ENCODE data around the gene ZBBX.
A peak's percentile ranks its signal among the peaks of the same experiment; 100 is the strongest.

The ZBBX gene

DNA sequence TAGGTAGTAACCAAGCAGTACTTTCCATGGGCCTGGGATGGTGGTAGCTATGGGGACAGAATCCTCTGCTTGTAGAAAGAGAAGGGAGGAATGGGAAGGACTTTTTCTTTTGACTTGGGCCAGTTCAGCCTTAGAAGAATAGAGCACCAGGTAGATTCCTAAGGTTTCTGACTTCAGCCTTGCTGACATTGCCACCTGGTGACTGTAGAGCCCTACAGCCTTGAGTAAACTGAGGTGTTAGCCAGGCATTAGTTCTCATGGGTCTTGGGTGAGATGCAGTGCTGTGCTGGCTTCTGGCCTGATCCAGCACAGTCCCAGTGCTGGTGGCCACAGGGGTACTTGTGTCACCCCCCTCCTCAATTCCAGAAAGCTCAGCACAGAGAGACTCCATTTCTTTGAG, 171.1 kb downstream of the ZBBX start:
- H3K27ac ChIP-seq: no peak overlapping the region
- TF ChIP-seq, protein P1, sequence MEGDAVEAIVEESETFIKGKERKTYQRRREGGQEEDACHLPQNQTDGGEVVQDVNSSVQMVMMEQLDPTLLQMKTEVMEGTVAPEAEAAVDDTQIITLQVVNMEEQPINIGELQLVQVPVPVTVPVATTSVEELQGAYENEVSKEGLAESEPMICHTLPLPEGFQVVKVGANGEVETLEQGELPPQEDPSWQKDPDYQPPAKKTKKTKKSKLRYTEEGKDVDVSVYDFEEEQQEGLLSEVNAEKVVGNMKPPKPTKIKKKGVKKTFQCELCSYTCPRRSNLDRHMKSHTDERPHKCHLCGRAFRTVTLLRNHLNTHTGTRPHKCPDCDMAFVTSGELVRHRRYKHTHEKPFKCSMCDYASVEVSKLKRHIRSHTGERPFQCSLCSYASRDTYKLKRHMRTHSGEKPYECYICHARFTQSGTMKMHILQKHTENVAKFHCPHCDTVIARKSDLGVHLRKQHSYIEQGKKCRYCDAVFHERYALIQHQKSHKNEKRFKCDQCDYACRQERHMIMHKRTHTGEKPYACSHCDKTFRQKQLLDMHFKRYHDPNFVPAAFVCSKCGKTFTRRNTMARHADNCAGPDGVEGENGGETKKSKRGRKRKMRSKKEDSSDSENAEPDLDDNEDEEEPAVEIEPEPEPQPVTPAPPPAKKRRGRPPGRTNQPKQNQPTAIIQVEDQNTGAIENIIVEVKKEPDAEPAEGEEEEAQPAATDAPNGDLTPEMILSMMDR (conservative IDR thresholded peaks at IDR 0.05): peak; percentile 34
- TF ChIP-seq ZFX (IDR thresholded peaks at IDR 0.05): no peak

DNA sequence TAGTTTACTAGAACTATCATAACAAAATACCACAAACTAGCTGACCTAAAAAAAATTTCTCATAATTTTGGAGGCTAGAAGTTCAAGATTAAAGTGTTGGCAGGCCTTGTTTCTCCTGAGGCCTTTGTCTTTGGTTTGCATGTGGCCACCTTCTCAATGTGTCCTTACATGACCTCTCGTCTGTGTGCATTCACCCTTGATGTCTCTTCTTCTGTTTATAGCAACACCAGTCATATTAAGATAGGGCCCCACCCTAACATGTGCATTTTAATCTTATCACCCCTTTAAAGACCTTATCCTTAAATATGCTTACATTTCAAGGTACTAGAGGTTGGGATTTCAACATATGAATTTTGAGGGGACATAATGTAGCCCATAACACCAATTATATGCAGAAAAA, 177.0 kb downstream of the ZBBX start:
- no peak for TF ChIP-seq ZFX (IDR thresholded peaks at IDR 0.05)
- TF ChIP-seq, protein P1 (conservative IDR thresholded peaks at IDR 0.05): no peak
- H3K27ac ChIP-seq: no peak overlapping the region

DNA sequence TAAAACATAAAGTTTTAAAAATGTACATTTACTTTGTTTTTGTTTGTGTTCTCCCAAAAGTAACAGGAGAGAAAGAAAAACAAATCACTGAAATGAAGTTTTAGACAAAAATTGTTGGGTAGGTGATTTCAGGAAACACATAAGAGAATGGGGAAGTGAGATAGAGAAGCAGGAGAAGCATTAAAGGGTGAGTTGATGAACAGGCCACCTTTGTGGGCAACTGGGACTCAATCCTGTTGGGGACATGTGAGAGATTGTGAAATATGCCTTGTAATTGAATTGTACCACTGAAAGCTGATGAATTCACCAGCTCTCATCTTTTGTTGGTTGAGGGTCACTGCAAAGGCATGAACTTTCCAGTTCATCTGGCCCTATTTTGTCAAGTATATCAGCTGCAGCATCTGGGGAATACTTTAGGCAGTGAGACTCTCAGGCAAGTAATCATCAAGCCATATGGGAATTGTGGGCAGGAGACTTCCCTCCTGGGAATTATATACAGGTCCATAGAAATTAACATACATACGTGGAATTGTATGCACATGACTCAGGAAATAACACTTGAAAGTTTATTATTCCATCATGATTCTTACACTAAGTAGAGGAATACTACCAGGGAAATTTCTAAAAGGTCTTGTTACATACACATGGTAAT, 181.0 kb downstream of the ZBBX start:
- no peak overlapping the region for H3K27ac ChIP-seq

More for the DNA sequence above, 181.0 kb downstream of the ZBBX start:
- TF ChIP-seq ZFX (IDR thresholded peaks at IDR 0.05): no peak
- TF ChIP-seq, protein P1 (conservative IDR thresholded peaks at IDR 0.05): no peak
